22Rv1 (cell line): ENCODE measurements around the gene CDK18.

Experiments used
- CTCF ChIP-seq: fragments of 450-650 bp; IDR thresholded peaks from 2 replicates; pipeline ENCODE4 v1.5.1; 2017; ENCODE audit warnings: mild to moderate bottlenecking
- ZFX ChIP-seq: fragments of 450-650 bp; IDR thresholded peaks from 2 replicates; pipeline ENCODE4 v1.6.1; 2017; ENCODE audit warnings: antibody characterized with exemption, borderline replicate concordance

DNA sequence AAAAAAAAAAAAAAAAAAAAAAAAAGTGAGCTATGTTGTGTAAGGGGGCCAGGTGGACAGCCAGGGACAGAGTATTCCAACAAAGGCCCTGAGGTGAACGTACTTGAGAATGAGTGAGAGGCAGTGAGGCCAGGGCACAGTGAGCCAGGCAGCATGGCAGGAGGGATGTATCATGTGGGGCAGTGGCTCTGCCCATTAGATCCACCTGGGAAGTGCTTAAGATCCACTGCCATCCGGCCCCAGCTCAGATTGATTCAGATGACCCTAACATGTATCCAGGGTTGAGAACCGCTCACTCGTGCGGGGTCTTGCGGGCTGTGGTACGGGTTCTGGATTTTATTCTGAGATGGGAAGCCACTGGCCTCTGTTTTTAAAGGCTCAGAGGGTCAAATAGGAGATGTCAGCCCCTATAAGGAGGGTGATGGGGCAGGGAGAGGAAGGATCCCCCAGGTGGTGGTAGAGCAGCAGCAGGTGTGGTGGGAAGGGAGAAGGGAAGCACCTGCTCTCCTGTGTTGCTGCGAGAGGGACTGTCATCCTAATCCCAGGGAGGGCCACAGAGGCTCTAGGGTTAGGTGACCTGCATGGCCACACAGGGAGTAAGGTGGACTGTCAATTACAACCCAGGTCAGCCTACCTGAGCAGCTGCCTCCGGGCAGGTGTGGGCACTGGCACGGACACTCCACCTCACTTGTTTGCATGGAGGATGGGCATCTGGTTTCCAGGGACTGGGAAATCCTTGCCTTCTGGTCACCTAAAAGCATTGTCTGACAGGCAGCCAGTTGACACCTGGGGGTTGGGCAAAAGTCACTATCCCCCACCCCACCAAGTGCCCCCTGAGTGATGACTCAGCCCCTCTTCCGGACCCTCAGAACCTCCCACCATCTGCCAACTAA is 31.6 kb downstream of the CDK18 start:
- TF ChIP-seq ZFX (no peak), CTCF (no peak)
